NCI-H2107 treated with DMSO at 0.1 percent for 48 hours (cell line): ENCODE measurements around the gene NRN1L.

Source experiments
- DNase-seq: peaks from one replicate; lab custom pipeline; 2025; ENCODE audit not compliant: unreplicated experiment; lab: John Stamatoyannopoulos, UW

Gene NRN1L

GRCh38 chr16:67934306-67935100 is 49.8 kb downstream of the NRN1L start:
- DNase-seq, result no peak

GRCh38 chr16:67935101-67935401 is 50.4 kb downstream of the NRN1L start:
- no peak for DNase-seq

GRCh38 chr16:67935402-67936123 is 50.9 kb downstream of the NRN1L start:
- peak; percentile 92 for DNase-seq
